ENCODE data around the gene DISP3. TPM values are rescaled to one million over a fixed set of nuclear protein-coding genes. Genes with fewer than 3 reads are reported as not detected.

Gene DISP3
- total and polyA plus RNA-seq, 9 of the 15 experiments (the other 6 are each of a cell fraction or from before 2014, with no cell fraction given), result 0.03 to 0.19 (median 0.15) TPM; not detected in 5

- DNase-seq (ENCODE audit: extremely low read depth in 1 of 4, low spot score in 3 of 4), result no peak
- no peak for TF ChIP-seq RB1 (IDR thresholded peaks at IDR 0.05; ENCODE audit: low read depth)
- TF ChIP-seq ZNF197 (CRISPR knock-in tag; IDR thresholded peaks at IDR 0.05; ENCODE audit: low read depth), result no peak
- TF ChIP-seq PTRF (tag; IDR thresholded peaks at IDR 0.05), result no peak
- TF ChIP-seq NELFE (IDR thresholded peaks at IDR 0.05; ENCODE audit: insufficient read depth, insufficient read length), result no peak
- TF ChIP-seq STAG1 (CRISPR knock-in tag; IDR thresholded peaks at IDR 0.05; ENCODE audit: borderline replicate concordance), result no peak
- TF ChIP-seq E2F8 (IDR thresholded peaks at IDR 0.05; ENCODE audit: low read depth, partially characterized antibody), result no peak
- no peak for TF ChIP-seq IRF2 (CRISPR knock-in tag; IDR thresholded peaks at IDR 0.05)
- no peak for TF ChIP-seq EHMT2 (IDR thresholded peaks at IDR 0.05)
- no peak for TF ChIP-seq POLR3G (IDR thresholded peaks at IDR 0.05; ENCODE audit: extremely low read depth, insufficient read length, insufficient replicate concordance)
- no peak for TF ChIP-seq E2F6 (IDR thresholded peaks at IDR 0.05; ENCODE audit: borderline replicate concordance in 1 of 2, extremely low read depth in 1 of 2, insufficient read depth in 1 of 2, insufficient read length in 1 of 2, low read depth in 1 of 2, low read length in 1 of 2, poor library complexity in 1 of 2, severe bottlenecking in 1 of 2)
- no peak for TF ChIP-seq HMG20B (CRISPR knock-in tag; IDR thresholded peaks at IDR 0.05)
- no peak for TF ChIP-seq POLR2AphosphoS5 (IDR thresholded peaks at IDR 0.05; ENCODE audit: control insufficient read depth, insufficient read depth, low read depth, low read length)
- TF ChIP-seq BRF2 (IDR thresholded peaks at IDR 0.05; ENCODE audit: borderline replicate concordance, insufficient read depth, insufficient read length), result no peak
- TF ChIP-seq ATF2 (CRISPR knock-in tag; IDR thresholded peaks at IDR 0.05), result no peak
- TF ChIP-seq ZNF668 (CRISPR knock-in tag; IDR thresholded peaks at IDR 0.05), result no peak
- no peak for TF ChIP-seq ZNF778 (CRISPR knock-in tag; IDR thresholded peaks at IDR 0.05)
- POLR2A ChIA-PET, result interaction anchor here (0.7 kb wide), 1 partner anchor 610 kb away, joined by 3 read pairs; no protein-coding TSS in a partner anchor
- Histone ChIP-seq H2AFZ (ENCODE audit: low read depth, low read length) (no peak overlapping the region), H4K20me1 (replicated peaks; ENCODE audit: control insufficient read depth, insufficient read depth, low read length) (0 out of 2 replicates have a peak, but pooled peaks cover 4% of the 10 kb centered on the region), H3K9me1 (ENCODE audit: control insufficient read depth, insufficient read depth, low read length) (no peaks in the 10 kb centered on the region), H3K4me2 (ENCODE audit: insufficient read depth, low read length) (no peak overlapping the region), H3K27me3 (ENCODE audit: control insufficient read depth in 2 of 2, insufficient read depth in 2 of 2, low read length in 2 of 2) (peaks cover 43 to 72% of the 10 kb centered on the region in 2 experiments), H3K36me3 (ENCODE audit: control insufficient read depth, insufficient read depth, low read length) (no peaks in the 10 kb centered on the region), H3K27ac (ENCODE audit: extremely low read depth, low read depth, low read length) (no peak overlapping the region), H3K9me3 (replicated peaks; ENCODE audit: control insufficient read depth, insufficient read depth, low read depth, low read length) (no peaks in the 10 kb centered on the region; the same call in 1 of the 2 replicates), H3K9ac (ENCODE audit: insufficient read depth in 1 of 2, low read depth in 2 of 2, low read length in 2 of 2) (no peak overlapping the region), H3K79me2 (ENCODE audit: control insufficient read depth, insufficient read depth, low read length) (no peaks in the 10 kb centered on the region), H3K4me3 (no peak overlapping the region), H3K4me1 (replicated peaks in 1 of 2; ENCODE audit: control insufficient read depth in 2 of 2, insufficient read depth in 2 of 2, low read length in 2 of 2) (no peaks in the 10 kb centered on the region)
- intact Hi-C loops (cut with micrococcal nuclease) (no loop called here), in situ Hi-C loops (cut with MboI) (no loop called here)
- CTCF ChIA-PET (ENCODE audit: low intra/inter-chr PET ratio), result no interaction called here
- under 1% methylated on average over 8 of the region's 8 CpGs for WGBS (ENCODE audit: insufficient coverage, low coverage, missing lambda C conversion rate)
- no peak for FAIRE-seq
- BruUV-seq (replicated peaks), result no TSS peak
- ATAC-seq, result no peak
Observed at GRCh38 chr1:11579506-11579905, 100.6 kb downstream of the DISP3 start.
